Measurements from ENCODE around the gene BUD23.
A peak's percentile ranks its signal among the peaks of the same experiment; 100 is the strongest.
"Not testable (repeated sequence)": the region's sequence is repeated elsewhere in the genome, so short reads cannot be mapped to it uniquely, and the experiment has no call there.

The BUD23 gene

GRCh38 chr7:73705551-73705920 lies 22.1 kb downstream of the BUD23 start:
- H3K27me3 ChIP-seq (ENCODE audit: control insufficient read depth, insufficient read depth, low read length) = no peaks in the 10 kb centered on the region
- no peak overlapping the region for H3K9ac ChIP-seq (ENCODE audit: low read length)
- no peak overlapping the region for H3K27ac ChIP-seq (ENCODE audit: low read depth, low read length)
- H3K4me3 ChIP-seq (ENCODE audit: low read length) = no peak overlapping the region
- peaks cover 11% of the 10 kb centered on the region for H3K4me1 ChIP-seq (ENCODE audit: control insufficient read depth, insufficient read depth, low read length)
- H3K36me3 ChIP-seq (ENCODE audit: control insufficient read depth, insufficient read depth, low read length) = peaks cover under 1% of the 10 kb centered on the region

- Histone ChIP-seq H3K9ac (ENCODE audit: low read length) (no peak overlapping the region), H3K27ac (ENCODE audit: low read depth, low read length) (no peak overlapping the region), H3K27me3 (ENCODE audit: control insufficient read depth, insufficient read depth, low read length) (no peaks in the 10 kb centered on the region), H3K4me1 (ENCODE audit: control insufficient read depth, insufficient read depth, low read length) (peaks cover 11% of the 10 kb centered on the region), H3K4me3 (ENCODE audit: low read length) (no peak overlapping the region), H3K36me3 (ENCODE audit: control insufficient read depth, insufficient read depth, low read length) (no peaks in the 10 kb centered on the region)
Measured at GRCh38 chr7:73706126-73707044, 23.0 kb downstream of the BUD23 start.

- Histone ChIP-seq H3K4me3 (ENCODE audit: low read length) (no peak overlapping the region), H3K9ac (ENCODE audit: low read length) (no peak overlapping the region), H3K4me1 (ENCODE audit: control insufficient read depth, insufficient read depth, low read length) (peaks cover 11% of the 10 kb centered on the region), H3K27ac (ENCODE audit: low read depth, low read length) (no peak overlapping the region), H3K27me3 (ENCODE audit: control insufficient read depth, insufficient read depth, low read length) (no peaks in the 10 kb centered on the region), H3K36me3 (ENCODE audit: control insufficient read depth, insufficient read depth, low read length) (no peaks in the 10 kb centered on the region)
Measured at GRCh38 chr7:73707045-73707631, 23.7 kb downstream of the BUD23 start.

- H3K27ac ChIP-seq (ENCODE audit: low read depth, low read length) = no peak overlapping the region
- no peak overlapping the region for H3K4me3 ChIP-seq (ENCODE audit: low read length)
Measured at GRCh38 chr7:73708961-73709549, 25.7 kb downstream of the BUD23 start.

GRCh38 chr7:73712773-73713172 lies 29.4 kb downstream of the BUD23 start:
- Histone ChIP-seq H3K9ac (ENCODE audit: low read length) (no peak overlapping the region), H3K27me3 (ENCODE audit: control insufficient read depth, insufficient read depth, low read length) (no peaks in the 10 kb centered on the region)

More at GRCh38 chr7:73708961-73709549, 25.7 kb downstream of the BUD23 start:
- H3K4me1 ChIP-seq (ENCODE audit: control insufficient read depth, insufficient read depth, low read length) = peaks cover 11% of the 10 kb centered on the region
- H3K36me3 ChIP-seq (ENCODE audit: control insufficient read depth, insufficient read depth, low read length) = no peaks in the 10 kb centered on the region
- no peaks in the 10 kb centered on the region for H3K27me3 ChIP-seq (ENCODE audit: control insufficient read depth, insufficient read depth, low read length)
- H3K9ac ChIP-seq (ENCODE audit: low read length) = no peak overlapping the region

GRCh38 chr7:73713319-73713718 lies 29.9 kb downstream of the BUD23 start:
- not testable (repeated sequence) for H3K27ac ChIP-seq (ENCODE audit: low read depth, low read length); H3K36me3 ChIP-seq (ENCODE audit: control insufficient read depth, insufficient read depth, low read length); H3K9ac ChIP-seq (ENCODE audit: low read length); H3K27me3 ChIP-seq (ENCODE audit: control insufficient read depth, insufficient read depth, low read length); H3K4me3 ChIP-seq (ENCODE audit: low read length)
- peaks cover 26% of the 10 kb centered on the region for H3K4me1 ChIP-seq (ENCODE audit: control insufficient read depth, insufficient read depth, low read length)

More at GRCh38 chr7:73712773-73713172, 29.4 kb downstream of the BUD23 start:
- Histone ChIP-seq H3K4me1 (ENCODE audit: control insufficient read depth, insufficient read depth, low read length) (peaks cover 22% of the 10 kb centered on the region), H3K36me3 (ENCODE audit: control insufficient read depth, insufficient read depth, low read length) (no peaks in the 10 kb centered on the region), H3K4me3 (ENCODE audit: low read length) (no peak overlapping the region), H3K27ac (ENCODE audit: low read depth, low read length) (no peak overlapping the region)

GRCh38 chr7:73715648-73716317 lies 32.4 kb downstream of the BUD23 start:
- Histone ChIP-seq H3K9ac (ENCODE audit: low read length) (no peak overlapping the region), H3K27ac (ENCODE audit: low read depth, low read length) (peak overlapping the region; percentile 55)

GRCh38 chr7:73716318-73716890 lies 33.0 kb downstream of the BUD23 start:
- H3K4me1 ChIP-seq (ENCODE audit: control insufficient read depth, insufficient read depth, low read length) = peaks cover 37% of the 10 kb centered on the region
- H3K27ac ChIP-seq (ENCODE audit: low read depth, low read length) = peak overlapping the region; percentile 55
- H3K36me3 ChIP-seq (ENCODE audit: control insufficient read depth, insufficient read depth, low read length) = no peaks in the 10 kb centered on the region
- no peaks in the 10 kb centered on the region for H3K27me3 ChIP-seq (ENCODE audit: control insufficient read depth, insufficient read depth, low read length)
- H3K4me3 ChIP-seq (ENCODE audit: low read length) = no peak overlapping the region
- H3K9ac ChIP-seq (ENCODE audit: low read length) = no peak overlapping the region

More at GRCh38 chr7:73715648-73716317, 32.4 kb downstream of the BUD23 start:
- no peaks in the 10 kb centered on the region for H3K27me3 ChIP-seq (ENCODE audit: control insufficient read depth, insufficient read depth, low read length)
- no peaks in the 10 kb centered on the region for H3K36me3 ChIP-seq (ENCODE audit: control insufficient read depth, insufficient read depth, low read length)
- peaks cover 33% of the 10 kb centered on the region for H3K4me1 ChIP-seq (ENCODE audit: control insufficient read depth, insufficient read depth, low read length)
- H3K4me3 ChIP-seq (ENCODE audit: low read length) = no peak overlapping the region

GRCh38 chr7:73717025-73717807 lies 33.8 kb downstream of the BUD23 start:
- peaks cover 37% of the 10 kb centered on the region for H3K4me1 ChIP-seq (ENCODE audit: control insufficient read depth, insufficient read depth, low read length)
- no peak overlapping the region for H3K9ac ChIP-seq (ENCODE audit: low read length)
- H3K27me3 ChIP-seq (ENCODE audit: control insufficient read depth, insufficient read depth, low read length) = no peaks in the 10 kb centered on the region
- no peaks in the 10 kb centered on the region for H3K36me3 ChIP-seq (ENCODE audit: control insufficient read depth, insufficient read depth, low read length)
- peak overlapping the region; percentile 55 for H3K27ac ChIP-seq (ENCODE audit: low read depth, low read length)
- H3K4me3 ChIP-seq (ENCODE audit: low read length) = peak overlapping the region; percentile 41

GRCh38 chr7:73717991-73718405 lies 34.6 kb downstream of the BUD23 start:
- H3K36me3 ChIP-seq (ENCODE audit: control insufficient read depth, insufficient read depth, low read length) = no peaks in the 10 kb centered on the region
- H3K4me1 ChIP-seq (ENCODE audit: control insufficient read depth, insufficient read depth, low read length) = peaks cover 37% of the 10 kb centered on the region
- peak overlapping the region; percentile 55 for H3K27ac ChIP-seq (ENCODE audit: low read depth, low read length)
- H3K4me3 ChIP-seq (ENCODE audit: low read length) = peak overlapping the region; percentile 80
- no peaks in the 10 kb centered on the region for H3K27me3 ChIP-seq (ENCODE audit: control insufficient read depth, insufficient read depth, low read length)
- H3K9ac ChIP-seq (ENCODE audit: low read length) = no peak overlapping the region

- Histone ChIP-seq H3K27me3 (ENCODE audit: control insufficient read depth, insufficient read depth, low read length) (no peaks in the 10 kb centered on the region), H3K9ac (ENCODE audit: low read length) (no peak overlapping the region), H3K27ac (ENCODE audit: low read depth, low read length) (no peak overlapping the region), H3K4me3 (ENCODE audit: low read length) (peak overlapping the region; percentile 80), H3K36me3 (ENCODE audit: control insufficient read depth, insufficient read depth, low read length) (no peaks in the 10 kb centered on the region), H3K4me1 (ENCODE audit: control insufficient read depth, insufficient read depth, low read length) (peaks cover 37% of the 10 kb centered on the region)
Measured at GRCh38 chr7:73718438-73718881, 35.1 kb downstream of the BUD23 start.

Measured in rectal smooth muscle tissue (tissue), 1 donor.